Hematopoietic multipotent progenitor cell treated with erythropoietin and hydrocortisone succinate and interleukin-3 and kit ligand, for 15 days (in vitro differentiated cells): Measurements from ENCODE around the gene HASPIN.

Experiments used
- DNase-seq: peaks from one replicate; pipeline ENCODE4 v3.0.0-alpha.2; 2015; ENCODE audit warnings: low spot score

Gene HASPIN

GRCh38 chr17:3723556-3724377 lies at the start of gene HASPIN:
HASPIN (plus strand) TSS chr17:3723903; CDS start chr17:3723936, 33 bp downstream.
- peak; percentile 95 for DNase-seq

- no peak for DNase-seq
Observed at GRCh38 chr17:3675886-3676285, 47.8 kb upstream of the HASPIN start.

- no peak for DNase-seq
Observed at GRCh38 chr17:3678095-3678820, 45.4 kb upstream of the HASPIN start.

GRCh38 chr17:3678821-3679530 lies 44.7 kb upstream of the HASPIN start:
- no peak for DNase-seq

- no peak for DNase-seq
Observed at GRCh38 chr17:3679531-3680126, 44.1 kb upstream of the HASPIN start.

GRCh38 chr17:3681057-3681456 lies 42.6 kb upstream of the HASPIN start:
- DNase-seq = no peak

- no peak for DNase-seq
Observed at GRCh38 chr17:3681565-3681964, 42.1 kb upstream of the HASPIN start.

- no peak for DNase-seq
Observed at GRCh38 chr17:3682033-3682432, 41.7 kb upstream of the HASPIN start.

GRCh38 chr17:3683054-3683511 lies 40.6 kb upstream of the HASPIN start:
- peak; percentile 61 for DNase-seq

GRCh38 chr17:3685174-3685573 lies 38.5 kb upstream of the HASPIN start:
- no peak for DNase-seq

GRCh38 chr17:3688027-3688553 lies 35.6 kb upstream of the HASPIN start:
- no peak for DNase-seq

GRCh38 chr17:3688852-3689261 lies 34.8 kb upstream of the HASPIN start:
- DNase-seq = no peak

- DNase-seq = no peak
Observed at GRCh38 chr17:3689262-3690093, 34.2 kb upstream of the HASPIN start.

- DNase-seq = no peak
Observed at GRCh38 chr17:3690094-3690715, 33.5 kb upstream of the HASPIN start.

- no peak for DNase-seq
Observed at GRCh38 chr17:3691617-3692067, 32.1 kb upstream of the HASPIN start.

GRCh38 chr17:3692346-3692745 lies 31.4 kb upstream of the HASPIN start:
- DNase-seq = no peak

- no peak for DNase-seq
Observed at GRCh38 chr17:3693141-3693540, 30.6 kb upstream of the HASPIN start.

GRCh38 chr17:3693829-3694231 lies 29.9 kb upstream of the HASPIN start:
- no peak for DNase-seq

GRCh38 chr17:3695129-3695722 lies 28.5 kb upstream of the HASPIN start:
- no peak for DNase-seq
